B cell (primary cell): Measurements from ENCODE around the gene BDH1. TPM values are rescaled to one million over a fixed set of nuclear protein-coding genes. Genes with fewer than 3 reads are reported as not detected.

Experiments used
- ATAC-seq: fragments of 200-7000 bp; cut with Tn5 transposase; one replicate; pipeline ENCODE4 v1.10.0; 2021; ENCODE audit warnings: low read depth, mild to moderate bottlenecking, moderate number of reproducible peaks, moderate library complexity
- CTCF ChIA-PET: fragments of 350-600 bp; sonication (Branson Sonifier 250); formaldehyde crosslinking; loops from one replicate; lab custom pipeline; 2021; ENCODE audit warnings: antibody characterized with exemption, inconsistent platforms; lab: Charles Lee
- POLR2A ChIA-PET: fragments of 350-600 bp; sonication (Branson Sonifier 250); formaldehyde crosslinking; loops from one replicate; lab custom pipeline; 2021; ENCODE audit warnings: antibody characterized with exemption; lab: Charles Lee
- DNase-seq: peaks from one replicate; pipeline ENCODE4 v3.0.0; 2013
- H2AFZ ChIP-seq: 2 replicates; pipeline ENCODE4 v1.6.1; 2012; ENCODE audit warnings: mild to moderate bottlenecking, low read depth, low read length; ENCODE audit not compliant: insufficient read depth, poor library complexity, severe bottlenecking
- H3K27ac ChIP-seq, 2 donors: 1 replicate in 1 of 2; 2 replicates in 1 of 2; pipeline ENCODE4 v1.5.1; 2012 to 2013; ENCODE audit warnings: low read length in 2 of 2, mild to moderate bottlenecking in 2 of 2, moderate library complexity in 1 of 2
- H3K27me3 ChIP-seq, 4 experiments: fragments of 200-600 bp in 1 of 4; sonication (generic) in 1 of 4; replicated peaks in 1 of 4; 1 replicate in 2 of 4; 2 replicates in 2 of 4; pipeline versions ENCODE4 v1.6.1 to v1.7.0; 2013 to 2016; ENCODE audit warnings: low read length in 3 of 4, mild to moderate bottlenecking in 2 of 4, mixed read lengths in 1 of 4, moderate library complexity in 1 of 4; ENCODE audit not compliant: insufficient read depth in 4 of 4, control insufficient read depth in 3 of 4; ENCODE audit errors: control extremely low read depth in 1 of 4
- H3K36me3 ChIP-seq, 2 experiments: replicated peaks in 1 of 2; 1 replicate in 1 of 2; 2 replicates in 1 of 2; pipeline versions ENCODE4 v1.6.1 to v1.7.1; 2013; ENCODE audit warnings: low read length in 1 of 2; ENCODE audit not compliant: insufficient read depth in 2 of 2, control insufficient read depth in 1 of 2; ENCODE audit errors: control extremely low read depth in 1 of 2, extremely low read depth in 1 of 2
- H3K4me1 ChIP-seq, 2 donors: fragments of 200-600 bp in 1 of 2; sonication (generic) in 1 of 2; 1 replicate in 1 of 2; 2 replicates in 1 of 2; pipeline versions ENCODE4 v1.5.1 to v1.6.1; 2013 to 2017; ENCODE audit warnings: low read length in 2 of 2; ENCODE audit not compliant: control insufficient read depth in 2 of 2, insufficient read depth in 2 of 2
- H3K4me2 ChIP-seq: replicated peaks from 2 replicates; pipeline ENCODE3; 2012; ENCODE audit warnings: mild to moderate bottlenecking, low read depth, low read length; ENCODE audit not compliant: poor library complexity, severe bottlenecking
- H3K4me3 ChIP-seq, 5 experiments: fragments of 200-600 bp in 1 of 5; sonication (generic) in 1 of 5; 1 replicate in 3 of 5; 2 replicates in 2 of 5; pipeline versions ENCODE4 v1.5.1 to v1.7.0; 2011 to 2016; ENCODE audit warnings: low read length in 4 of 5, mild to moderate bottlenecking in 4 of 5, low read depth in 2 of 5, control low read depth in 1 of 5, moderate library complexity in 1 of 5; ENCODE audit not compliant: insufficient read depth in 1 of 5; ENCODE audit errors: control extremely low read depth in 1 of 5, extremely low read depth in 1 of 5
- H3K79me2 ChIP-seq: fragments of 200-600 bp; sonication (generic); one replicate; pipeline ENCODE4 v1.6.0; 2016; ENCODE audit warnings: low read length; ENCODE audit not compliant: control insufficient read depth, insufficient read depth
- H3K9ac ChIP-seq: fragments of 200-600 bp; sonication (generic); 2 replicates; pipeline ENCODE4 v1.6.1; 2017; ENCODE audit warnings: mild to moderate bottlenecking, low read length, moderate library complexity
- H3K9me3 ChIP-seq, 3 donors: one replicate each; pipeline versions ENCODE4 v1.6.1 to v1.7.1; 2013; ENCODE audit warnings: low read length in 2 of 3; ENCODE audit not compliant: control insufficient read depth in 2 of 3, insufficient read depth in 1 of 3; ENCODE audit errors: control extremely low read depth in 1 of 3
- H4K20me1 ChIP-seq: 2 replicates; pipeline ENCODE4 v1.6.0; 2012; ENCODE audit warnings: mild to moderate bottlenecking, low read length; ENCODE audit not compliant: insufficient read depth, control insufficient read depth, poor library complexity, severe bottlenecking
- H3K27ac Mint-ChIP-seq: one replicate; pipeline ENCODE4 v1.8.0; 2021; ENCODE audit warnings: mixed read lengths
- H3K27me3 Mint-ChIP-seq: one replicate; pipeline ENCODE4 v1.8.0; 2021; ENCODE audit warnings: mixed read lengths
- H3K4me1 Mint-ChIP-seq: one replicate; pipeline ENCODE4 v1.8.0; 2021; ENCODE audit warnings: mixed read lengths
- H3K4me3 Mint-ChIP-seq: one replicate; pipeline ENCODE4 v1.8.0; 2021; ENCODE audit warnings: mixed read lengths
- H3K9me3 Mint-ChIP-seq: one replicate; pipeline ENCODE4 v1.8.0; 2022; ENCODE audit warnings: mixed read lengths; ENCODE audit not compliant: insufficient read depth
- CTCF ChIP-seq: fragments of 200-600 bp; IDR thresholded peaks from one replicate; pipeline ENCODE4 v1.8.0; 2022; ENCODE audit warnings: antibody characterized with exemption, mild to moderate bottlenecking
- EZH2 ChIP-seq: IDR thresholded peaks from 2 replicates; pipeline ENCODE4 v1.6.1; 2012; ENCODE audit warnings: borderline replicate concordance, low read depth, mild to moderate bottlenecking, moderate library complexity, low read length; ENCODE audit not compliant: insufficient read depth, poor library complexity, severe bottlenecking
- WGBS: methylation state at CpG from one replicate; pipeline ENCODE4 v1.1.5; 2013; ENCODE audit warnings: missing lambda C conversion rate; ENCODE audit not compliant: insufficient coverage; 5-methylcytosine and 5-hydroxymethylcytosine counted together
- intact Hi-C: fragments of 100-400 bp; cut with micrococcal nuclease; formaldehyde crosslinking; loops from one replicate; pipeline ENCODE4 v1.10.0; 2022
- polyA plus RNA-seq: library from polyadenylated mRNA; depleted of rRNA; stranded (reverse); fragments of >200 nt; gene quantifications from 2 replicates; pipeline ENCODE4 v1.2.3, GENCODE V29; 2012
- total RNA-seq, 2 donors: library from RNA; stranded (reverse); fragments of 120-200 nt in 1 of 2; gene quantifications; 1 replicate in 1 of 2; 2 replicates in 1 of 2; pipeline versions ENCODE4 v1.2.3 to v1.2.4, GENCODE V29; 2013 to 2022

BDH1 gene
- total and polyA plus RNA-seq, 2 donors (not counting 1 experiment from before 2014, with no cell fraction given), result 21.1 to 59.3 TPM

- POLR2A ChIA-PET, result no interaction called here
- no peak for ATAC-seq
- intact Hi-C loops, result no loop called here
Observed at GRCh38 chr3:197491478-197491877, 64.3 kb downstream of the BDH1 start.

More at GRCh38 chr3:197491478-197491877, 64.3 kb downstream of the BDH1 start:
- H3K9ac ChIP-seq, result no peak overlapping the region
- H3K4me3 Mint-ChIP-seq, result no peak overlapping the region
- TF ChIP-seq CTCF (no peak), EZH2 (no peak)
- H3K4me1 ChIP-seq, result peaks cover 0 to 5% of the 10 kb centered on the region in 2 donors
- H3K4me1 Mint-ChIP-seq, result peaks cover 5% of the 10 kb centered on the region
- peaks cover 0 to 5% (median 0%) of the 10 kb centered on the region in 4 experiments for H3K27me3 ChIP-seq
- peaks cover 20% of the 10 kb centered on the region for H3K27me3 Mint-ChIP-seq
- no peak overlapping the region for H3K27ac ChIP-seq
- no peak for DNase-seq
- H3K36me3 ChIP-seq, result no peaks in the 10 kb centered on the region
- 93% methylated on average over 3 of the region's 7 CpGs for WGBS
- H3K9me3 ChIP-seq, result no peaks in the 10 kb centered on the region
- no peak overlapping the region for H3K4me3 ChIP-seq
- no peaks in the 10 kb centered on the region for H3K79me2 ChIP-seq
- no peak overlapping the region for H2AFZ ChIP-seq
- H4K20me1 ChIP-seq, result no peaks in the 10 kb centered on the region
- CTCF ChIA-PET, result no interaction called here
- no peak overlapping the region for H3K27ac Mint-ChIP-seq
- H3K9me3 Mint-ChIP-seq, result no peaks in the 10 kb centered on the region
- no peak overlapping the region for H3K4me2 ChIP-seq
